GM18498 (cell line): ENCODE measurements around the gene ELP2.
"Not testable (repeated sequence)": the region's sequence is repeated elsewhere in the genome, so short reads cannot be mapped to it uniquely, and the experiment has no call there.

Source experiments
- ATAC-seq: cut with Tn5 transposase; IDR thresholded peaks from one replicate; pipeline ENCODE4 v1.9.1; 2021; ENCODE audit warnings: mild to moderate bottlenecking, moderate library complexity; ENCODE audit not compliant: unreplicated experiment

The ELP2 gene

GRCh38 chr18:36187826-36188721 lies 58.4 kb downstream of the ELP2 start:
- no peak for ATAC-seq

DNA sequence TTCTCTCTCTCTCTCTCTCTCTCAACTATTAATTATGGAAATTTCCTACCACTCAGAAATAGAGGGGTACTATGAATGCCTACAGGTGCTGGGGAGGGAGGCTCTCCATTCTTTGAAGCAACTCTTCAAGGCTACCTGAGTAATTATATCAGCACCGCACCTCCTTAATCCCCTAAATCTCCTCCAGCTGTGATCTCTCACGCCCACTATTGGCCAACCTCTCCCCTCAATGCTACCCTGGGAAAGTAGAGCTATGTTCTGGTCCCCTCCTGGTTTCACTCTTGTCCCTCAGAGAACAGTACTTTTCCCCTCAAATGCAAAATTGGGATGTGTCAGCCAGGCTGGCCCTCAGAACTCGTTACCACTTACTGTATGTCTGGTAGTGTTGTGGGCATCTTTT lies 59.2 kb downstream of the ELP2 start:
- no peak for ATAC-seq

DNA sequence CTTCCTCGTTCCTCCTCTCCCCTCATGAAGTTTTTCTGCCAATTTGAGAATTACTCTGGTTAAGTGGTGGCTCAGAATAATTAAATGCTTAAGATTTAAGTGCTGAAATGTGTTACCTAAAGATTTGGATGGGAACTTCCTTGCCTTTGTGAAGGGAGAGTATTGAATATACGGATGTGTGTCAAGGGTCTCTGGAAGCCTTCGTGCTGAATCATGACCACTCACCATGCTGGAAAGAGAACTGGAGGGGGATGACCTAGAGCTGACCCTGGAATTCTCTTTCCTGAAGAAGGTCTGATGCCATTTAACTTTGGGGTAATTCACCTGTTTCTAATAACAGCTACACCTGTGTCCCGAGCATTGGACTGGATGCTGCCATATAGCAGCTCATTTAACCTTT lies 59.8 kb downstream of the ELP2 start:
- no peak for ATAC-seq

DNA sequence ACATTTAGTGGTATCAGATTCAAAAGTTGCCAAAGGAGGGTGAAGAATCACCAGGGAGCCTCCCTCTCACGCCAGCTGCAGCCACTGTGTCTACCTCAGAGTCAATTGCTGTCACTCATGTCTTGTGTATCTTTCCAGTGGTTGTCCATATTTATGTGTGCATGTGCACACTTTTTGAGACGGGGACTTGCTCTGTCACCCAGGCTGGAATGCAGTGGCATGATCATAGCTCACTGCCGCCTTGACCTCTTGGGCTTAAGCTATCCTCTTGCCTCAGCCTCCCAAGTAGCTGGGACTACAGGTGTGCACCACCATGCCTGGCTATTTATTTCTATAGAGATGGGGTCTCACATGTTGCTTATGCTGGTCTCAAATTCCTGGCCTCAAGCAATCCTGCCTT lies 61.6 kb downstream of the ELP2 start:
- ATAC-seq, result no peak

- ATAC-seq, result no peak
These were observed 62.0 kb downstream of the ELP2 start for GRCh38 chr18:36191711-36192110.

DNA sequence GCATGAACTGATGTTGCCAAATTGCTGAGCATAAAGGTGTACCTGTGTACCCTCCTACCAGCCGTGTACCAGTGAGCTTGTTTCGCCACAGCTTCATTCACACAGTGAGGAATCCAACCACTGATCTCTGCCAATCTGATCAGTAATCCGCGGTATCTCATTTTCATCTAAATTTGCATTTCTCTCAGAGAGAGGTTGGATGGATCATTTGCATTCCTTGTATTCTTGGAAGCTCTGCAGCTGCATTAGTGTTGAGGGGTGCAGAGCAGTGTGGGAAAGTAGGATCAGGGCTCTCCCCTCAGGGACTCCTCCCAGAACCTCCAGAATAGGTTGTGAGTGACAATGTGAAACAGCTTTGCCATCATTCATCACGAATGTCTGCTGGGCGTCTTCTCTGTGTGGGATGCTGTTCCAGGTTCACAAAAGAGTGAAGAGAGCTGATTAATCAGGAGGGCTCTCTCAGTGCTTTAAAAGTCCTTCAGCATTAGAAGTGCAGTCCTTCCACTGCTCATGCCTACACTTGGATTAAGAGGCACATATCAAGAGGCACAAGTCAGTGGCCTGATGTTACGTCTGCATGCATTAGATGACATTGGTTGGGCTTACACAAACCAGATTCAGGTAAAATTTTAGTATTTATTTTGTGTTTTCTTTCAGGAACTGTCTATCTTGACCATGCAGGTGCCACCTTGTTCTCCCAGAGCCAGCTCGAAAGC lies 65.1 kb downstream of the ELP2 start:
- ATAC-seq, result no peak

- no peak for ATAC-seq
These were observed 65.9 kb downstream of the ELP2 start for GRCh38 chr18:36195427-36196122.

DNA sequence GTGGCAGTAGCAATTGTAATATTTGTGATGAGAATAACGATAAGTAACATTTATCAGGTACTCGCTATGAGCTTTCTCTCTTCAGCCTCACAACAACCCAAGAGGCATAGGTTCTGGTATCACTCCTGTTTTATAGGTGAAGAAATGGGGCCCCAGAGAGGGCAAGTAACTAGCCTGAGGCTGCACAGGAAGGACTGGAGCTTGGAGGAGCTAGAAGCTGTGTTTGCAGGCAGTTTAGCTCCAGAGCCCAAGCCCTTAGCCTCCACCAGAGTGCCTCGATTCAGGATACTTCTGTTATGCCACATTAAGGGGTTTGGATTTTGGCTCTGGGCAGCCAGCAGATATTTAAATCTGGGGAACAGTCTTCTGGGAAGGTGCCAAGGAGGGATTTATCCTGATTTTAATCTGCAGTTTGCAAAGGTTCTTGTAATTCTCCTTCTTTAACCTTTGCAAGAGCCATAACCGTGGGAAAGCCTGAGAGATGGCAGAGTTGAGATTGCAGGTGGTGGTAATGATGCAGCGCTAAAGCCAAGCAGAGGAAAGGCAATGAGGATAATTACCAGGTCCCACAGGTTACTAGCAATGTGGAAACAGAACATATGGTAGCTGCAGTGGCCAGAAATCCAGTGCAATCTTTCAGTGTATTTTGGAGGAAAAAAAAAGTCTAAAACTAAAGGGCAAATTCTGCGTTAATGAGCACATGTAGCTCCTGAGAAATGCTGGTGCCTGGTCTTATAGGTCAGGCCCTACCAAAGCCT lies 66.7 kb downstream of the ELP2 start:
- no peak for ATAC-seq

- no peak for ATAC-seq
These were observed 67.9 kb downstream of the ELP2 start for GRCh38 chr18:36197511-36198166.

DNA sequence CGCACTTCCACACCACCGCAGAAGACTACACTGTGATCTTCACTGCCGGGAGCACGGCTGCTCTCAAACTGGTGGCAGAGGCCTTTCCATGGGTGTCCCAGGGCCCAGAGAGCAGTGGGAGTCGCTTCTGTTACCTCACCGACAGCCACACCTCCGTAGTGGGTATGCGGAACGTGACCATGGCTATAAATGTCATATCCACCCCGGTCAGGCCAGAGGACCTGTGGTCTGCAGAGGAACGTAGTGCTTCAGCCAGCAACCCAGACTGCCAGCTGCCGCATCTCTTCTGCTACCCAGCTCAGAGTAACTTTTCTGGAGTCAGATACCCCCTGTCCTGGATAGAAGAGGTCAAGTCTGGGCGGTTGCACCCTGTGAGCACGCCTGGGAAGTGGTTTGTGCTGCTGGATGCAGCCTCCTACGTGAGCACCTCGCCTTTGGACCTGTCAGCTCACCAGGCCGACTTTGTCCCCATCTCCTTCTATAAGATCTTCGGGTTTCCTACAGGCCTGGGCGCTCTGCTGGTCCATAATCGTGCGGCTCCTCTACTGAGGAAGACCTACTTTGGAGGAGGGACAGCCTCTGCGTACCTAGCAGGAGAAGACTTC lies 70.1 kb downstream of the ELP2 start:
- no peak for ATAC-seq

GRCh38 chr18:36200354-36200771 lies 70.7 kb downstream of the ELP2 start:
- ATAC-seq, result no peak

DNA sequence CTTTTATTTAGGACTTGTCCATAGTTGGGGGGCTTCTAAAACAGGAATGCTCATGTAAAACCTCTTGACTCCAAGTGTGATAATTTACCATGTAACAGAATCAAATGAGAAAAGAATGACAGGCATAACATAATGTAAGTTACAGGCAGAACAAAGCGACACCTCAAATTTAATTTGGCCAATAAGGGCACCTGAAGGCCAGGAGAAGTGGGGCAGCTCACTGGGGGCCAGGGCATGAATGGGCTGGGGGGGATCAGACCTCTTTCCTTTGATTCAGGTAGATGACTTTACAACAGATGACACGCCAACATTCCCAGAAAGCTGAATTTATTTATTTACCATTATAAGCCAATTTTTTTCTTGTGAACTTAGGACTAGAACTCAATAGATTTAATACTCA lies 72.1 kb downstream of the ELP2 start:
- ATAC-seq, result no peak

DNA sequence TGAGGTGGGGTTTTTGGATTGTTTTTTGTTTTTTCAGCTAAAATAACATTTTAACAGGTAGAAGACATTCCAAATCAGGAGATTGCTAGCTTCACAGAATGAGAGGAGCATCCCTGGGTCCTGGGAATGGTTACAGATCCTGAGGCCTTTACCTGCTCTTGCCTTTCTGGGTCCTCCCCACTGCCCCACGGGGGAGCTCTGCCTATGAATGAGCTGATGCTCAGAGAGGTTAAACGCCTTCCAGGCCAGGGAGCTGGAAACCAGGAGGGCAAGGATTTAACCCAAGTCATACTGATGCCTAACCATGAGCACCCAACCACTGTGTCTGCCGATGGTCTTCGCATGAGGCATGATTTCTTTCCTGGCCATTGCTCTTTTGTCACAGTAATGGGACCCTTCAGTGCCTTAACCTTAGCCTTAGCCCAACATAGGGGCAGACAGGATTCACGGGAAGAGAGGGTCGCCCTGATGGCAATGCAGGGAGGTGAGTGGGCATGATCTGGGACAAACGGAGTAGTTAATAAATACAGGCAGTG lies 73.7 kb downstream of the ELP2 start:
- no peak for ATAC-seq

DNA sequence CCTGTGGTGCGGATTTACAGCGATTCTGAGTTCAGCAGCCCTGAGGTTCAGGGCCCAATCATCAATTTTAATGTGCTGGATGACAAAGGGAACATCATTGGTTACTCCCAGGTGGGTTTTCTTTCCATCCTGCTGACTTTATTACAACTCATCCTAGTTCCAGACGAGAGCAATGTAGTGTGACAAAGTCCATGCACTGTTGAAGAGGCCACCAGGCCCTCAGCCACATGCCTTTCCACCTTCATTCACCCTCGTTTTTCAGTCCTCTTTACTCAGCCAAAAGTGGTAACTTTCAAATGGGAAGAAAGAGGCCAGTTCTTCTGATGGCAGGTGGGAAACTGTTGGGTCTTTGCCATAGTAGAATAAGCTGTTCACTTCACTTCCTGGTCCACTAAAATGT lies 75.5 kb downstream of the ELP2 start:
- no peak for ATAC-seq

GRCh38 chr18:36207303-36207702 lies 77.6 kb downstream of the ELP2 start:
- ATAC-seq, result no peak

DNA sequence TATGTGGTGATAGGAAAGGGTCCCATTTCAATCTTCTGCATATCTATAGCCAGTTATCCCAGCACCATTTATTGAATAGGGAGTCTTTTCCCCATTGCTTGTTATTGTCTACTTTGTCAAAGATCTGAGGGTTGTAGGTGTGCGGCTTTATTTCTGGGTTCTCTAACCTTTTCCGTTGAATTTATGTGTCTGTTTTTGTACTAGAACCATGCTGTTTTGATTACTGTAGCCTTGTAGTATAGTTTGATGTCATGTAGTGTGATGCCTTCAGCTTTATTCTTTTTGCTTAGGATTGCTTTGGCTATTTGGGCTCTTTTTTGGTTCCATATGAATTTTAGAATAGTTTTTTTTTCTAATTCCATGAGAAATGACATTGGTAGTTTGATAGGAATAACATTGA lies 78.3 kb downstream of the ELP2 start:
- ATAC-seq, result not testable (repeated sequence)

- ATAC-seq, result no peak
These were observed 81.9 kb downstream of the ELP2 start for GRCh38 chr18:36211612-36212065.

GRCh38 chr18:36212301-36213171 lies 82.8 kb downstream of the ELP2 start:
- no peak for ATAC-seq

DNA sequence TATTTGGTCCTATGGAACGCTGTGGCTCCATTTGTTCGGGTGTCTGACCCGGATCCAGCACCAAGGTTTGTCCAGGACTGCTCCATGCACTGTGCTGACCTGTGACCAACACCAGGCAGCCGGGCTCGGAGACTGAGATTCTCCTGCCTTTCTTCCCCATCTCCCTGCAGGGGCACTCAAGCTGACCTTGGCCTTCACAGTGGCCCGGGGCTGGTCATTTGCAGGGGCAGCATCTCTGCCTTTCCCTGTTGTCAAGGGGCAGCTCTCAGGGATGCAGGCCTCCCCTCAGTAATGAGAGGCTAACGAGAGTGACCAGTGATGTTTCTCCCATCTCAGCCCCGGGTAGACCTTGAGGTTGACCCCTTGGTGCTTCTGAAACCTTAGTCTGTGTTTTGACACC lies 85.1 kb downstream of the ELP2 start:
- ATAC-seq, result no peak
